Neural cell (in vitro differentiated cells): ENCODE data around the gene SLC25A43. TPM values are rescaled to one million over a fixed set of nuclear protein-coding genes. Genes with fewer than 3 reads are reported as not detected.

Experiments
- H2AFZ ChIP-seq: fragments of 200-600, 300-800 bp; sonication (generic), shearing (Covaris generic); 2 replicates; pipeline ENCODE4 v1.6.0; 2014; ENCODE audit warnings: low read depth, mild to moderate bottlenecking, antibody characterized with exemption, low read length, moderate library complexity
- H3F3A ChIP-seq: fragments of 200-600 bp; shearing (Covaris generic); 2 replicates; pipeline ENCODE4 v1.6.1; 2016; ENCODE audit warnings: mild to moderate bottlenecking, moderate library complexity, mixed read lengths, antibody characterized with exemption, low read length; ENCODE audit not compliant: insufficient read depth, poor library complexity, severe bottlenecking
- H3K27ac ChIP-seq: fragments of 200-600, 300-800 bp; sonication (generic), shearing (Covaris generic); 2 replicates; pipeline ENCODE4 v1.5.1; 2014; ENCODE audit warnings: mild to moderate bottlenecking, low read length, moderate library complexity
- H3K27me3 ChIP-seq: fragments of 300-800, 200-600 bp; sonication (generic), shearing (Covaris generic); 2 replicates; pipeline ENCODE4 v1.6.0; 2014; ENCODE audit warnings: mild to moderate bottlenecking, low read depth, low read length, moderate library complexity; ENCODE audit not compliant: insufficient read depth
- H3K36me3 ChIP-seq: fragments of 300-800, 200-600 bp; sonication (generic), shearing (Covaris generic); 2 replicates; pipeline ENCODE4 v1.5.1; 2014; ENCODE audit warnings: mild to moderate bottlenecking, antibody characterized with exemption, low read length, moderate library complexity; ENCODE audit not compliant: insufficient read depth
- H3K4me2 ChIP-seq: fragments of 300-800, 200-600 bp; sonication (generic), shearing (Covaris generic); 2 replicates; pipeline ENCODE4 v1.6.0; 2014; ENCODE audit warnings: mild to moderate bottlenecking, low read length
- H3K4me3 ChIP-seq: fragments of 300-800, 200-600 bp; sonication (generic), shearing (Covaris generic); 2 replicates; pipeline ENCODE4 v1.5.1; 2014; ENCODE audit warnings: mild to moderate bottlenecking, low read length, moderate library complexity
- H3K79me2 ChIP-seq: fragments of 200-600 bp; shearing (Covaris generic); replicated peaks from 2 replicates; pipeline ENCODE4 v1.6.0; 2014; ENCODE audit warnings: mild to moderate bottlenecking, low read length, moderate library complexity; ENCODE audit not compliant: insufficient read depth
- H3K9ac ChIP-seq: fragments of 300-800, 200-600 bp; sonication (generic), shearing (Covaris generic); 2 replicates; pipeline ENCODE4 v1.6.1; 2016; ENCODE audit warnings: mild to moderate bottlenecking, low read length, mixed read lengths
- H3K9me2 ChIP-seq: fragments of 200-600 bp; shearing (Covaris generic); 2 replicates; pipeline ENCODE4 v1.6.1; 2016; ENCODE audit warnings: mild to moderate bottlenecking, low read length, mixed read lengths; ENCODE audit not compliant: insufficient read depth
- H3K9me3 ChIP-seq: fragments of 200-600, 300-800 bp; sonication (generic), shearing (Covaris generic); 2 replicates; pipeline ENCODE4 v1.6.1; 2016; ENCODE audit warnings: mild to moderate bottlenecking, mixed run types, low read length, moderate library complexity, mixed read lengths
- H4K20me1 ChIP-seq: fragments of 200-600 bp; shearing (Covaris generic); 2 replicates; pipeline ENCODE4 v1.6.1; 2016; ENCODE audit warnings: mild to moderate bottlenecking, mixed run types; ENCODE audit not compliant: insufficient read depth
- EP300 ChIP-seq: fragments of 450-650 bp; conservative IDR thresholded peaks from 2 replicates; pipeline ENCODE4 v1.6.1; 2014; ENCODE audit warnings: antibody characterized with exemption, mild to moderate bottlenecking, moderate library complexity; ENCODE audit not compliant: poor library complexity, severe bottlenecking
- EZH2 ChIP-seq: fragments of 200-600, 300-800 bp; shearing (Covaris generic), sonication (generic); IDR thresholded peaks from 2 replicates; pipeline ENCODE4 v1.6.1; 2014; ENCODE audit warnings: antibody characterized with exemption, low read length, borderline replicate concordance, mild to moderate bottlenecking; ENCODE audit not compliant: insufficient read depth, poor library complexity, severe bottlenecking
- MXI1 ChIP-seq: fragments of 450-650 bp; conservative IDR thresholded peaks from 2 replicates; pipeline ENCODE4 v1.6.1; 2014; ENCODE audit warnings: antibody characterized with exemption, mild to moderate bottlenecking; ENCODE audit not compliant: poor library complexity, severe bottlenecking
- POLR2AphosphoS5 ChIP-seq: IDR thresholded peaks from 2 replicates; pipeline ENCODE4 v1.6.1; 2012
- RAD21 ChIP-seq: fragments of 450-650 bp; conservative IDR thresholded peaks from 2 replicates; pipeline ENCODE4 v1.6.1; 2014; ENCODE audit warnings: antibody characterized with exemption, mild to moderate bottlenecking, moderate library complexity
- SMC3 ChIP-seq: fragments of 450-650 bp; conservative IDR thresholded peaks from 2 replicates; pipeline ENCODE4 v1.6.1; 2014; ENCODE audit warnings: antibody characterized with exemption, mild to moderate bottlenecking, moderate library complexity; ENCODE audit not compliant: poor library complexity
- TAF1 ChIP-seq: IDR thresholded peaks from 2 replicates; pipeline ENCODE4 v1.6.1; 2012; ENCODE audit warnings: low read depth
- polyA plus RNA-seq: library from polyadenylated mRNA; depleted of rRNA; stranded (reverse); fragments of >200 nt; gene quantifications from 2 replicates; pipeline ENCODE4 v1.2.3, GENCODE V29; 2014
- TF ChIP-seq, protein P1 (sequence below): fragments of 450-650 bp; IDR thresholded peaks from 2 replicates; pipeline ENCODE4 v1.5.1; 2014; ENCODE audit warnings: antibody characterized with exemption, mild to moderate bottlenecking, moderate library complexity; ENCODE audit not compliant: poor library complexity, severe bottlenecking
- TF ChIP-seq, protein P2 (sequence below): IDR thresholded peaks from 2 replicates; pipeline ENCODE4 v1.6.1; 2012; ENCODE audit warnings: borderline replicate concordance

SLC25A43 gene
- polyA plus RNA-seq, 1 donor from 2014 or later = not detected

DNA sequence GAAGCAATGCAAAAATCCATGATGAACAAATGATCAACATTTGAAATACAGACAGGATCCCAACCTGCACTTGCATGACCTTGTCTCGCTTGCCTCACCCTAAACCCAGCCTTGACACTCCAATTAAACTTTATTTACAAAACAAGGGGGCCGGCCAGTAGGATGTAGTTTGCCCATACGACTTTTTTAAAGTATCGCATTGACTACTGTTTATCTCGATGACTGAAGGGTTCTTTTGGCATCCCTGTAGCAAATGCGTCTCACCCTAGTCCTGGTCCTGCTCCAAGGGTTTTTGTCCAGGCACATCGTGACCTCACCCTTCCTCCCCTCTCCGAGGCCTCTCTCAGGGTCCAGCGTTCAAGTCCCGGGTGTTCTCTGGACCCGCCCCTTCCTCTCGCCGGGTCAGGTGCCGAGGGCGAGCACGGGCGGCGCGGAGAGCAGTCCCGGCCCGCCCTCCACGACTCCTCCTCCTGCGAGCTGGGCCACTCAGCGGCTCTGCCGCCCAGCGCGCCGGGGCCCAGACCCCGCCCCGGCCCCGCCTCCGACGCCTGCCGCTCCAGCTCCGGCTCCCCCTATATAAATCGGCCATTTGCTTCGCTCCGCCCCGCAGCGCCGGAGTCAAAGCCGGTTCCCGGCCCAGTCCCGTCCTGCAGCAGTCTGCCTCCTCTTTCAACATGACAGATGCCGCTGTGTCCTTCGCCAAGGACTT is 68.9 kb downstream of the SLC25A43 start, which contains the start of gene SLC25A5:
Gene SLC25A5, plus strand, starts transcription at position 603 of the 709 bp plus-strand sequence. Its CDS starts 72 bp downstream, at position 675.
- Histone ChIP-seq H3K9me3 (no peaks in the 10 kb centered on the region), H3F3A (no peaks in the 10 kb centered on the region), H3K4me3 (peak within 1 kb of the TSS; percentile 78), H2AFZ (peak within 1 kb of the TSS; percentile 14), H3K27me3 (no peaks in the 10 kb centered on the region), H4K20me1 (no peaks in the 10 kb centered on the region), H3K4me2 (peak within 1 kb of the TSS; percentile 4), H3K9ac (peak within 1 kb of the TSS; percentile 76), H3K79me2 (no peaks in the 10 kb centered on the region), H3K9me2 (no peaks in the 10 kb centered on the region), H3K36me3 (no peaks in the 10 kb centered on the region), H3K27ac (peak within 1 kb of the TSS; percentile 73)
- TF ChIP-seq POLR2AphosphoS5 (peak; percentile 86), EZH2 (no peak)

DNA sequence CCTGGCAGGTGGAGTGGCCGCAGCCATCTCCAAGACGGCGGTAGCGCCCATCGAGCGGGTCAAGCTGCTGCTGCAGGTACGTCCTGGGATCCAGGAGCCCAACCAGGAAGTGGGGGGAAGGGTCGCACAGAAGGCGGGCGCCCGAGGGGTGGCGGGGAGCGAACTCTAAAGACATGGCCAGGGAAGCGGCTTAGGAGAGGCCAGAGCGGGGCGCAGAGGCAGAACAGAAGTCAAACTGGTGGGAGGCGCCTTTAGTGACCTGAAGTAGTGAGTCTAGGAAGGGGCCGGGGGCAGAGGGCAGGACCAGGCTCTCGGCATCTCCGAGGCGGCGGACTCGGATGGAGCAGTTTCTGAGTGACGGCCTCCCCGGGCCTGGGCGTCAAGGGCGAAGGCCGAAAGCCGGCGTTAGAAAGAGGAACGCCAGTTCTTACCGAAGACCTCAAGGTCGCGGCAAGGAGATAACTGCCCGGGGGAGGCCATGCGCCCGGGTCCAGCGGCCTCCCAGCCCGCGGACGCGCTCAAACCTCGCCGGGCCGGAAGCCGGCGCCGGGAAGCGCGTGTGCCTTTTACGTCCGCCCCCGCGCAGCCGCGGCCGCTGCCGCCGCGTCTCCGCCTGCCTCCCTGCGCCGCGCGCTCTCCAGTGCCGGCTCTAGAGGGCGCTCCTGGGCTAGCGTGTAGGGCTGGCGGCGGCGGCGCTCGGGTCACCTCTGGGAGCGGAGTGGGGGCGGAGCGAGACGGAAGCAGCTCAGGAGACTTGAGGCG is 69.6 kb downstream of the SLC25A43 start:
- TF ChIP-seq EZH2 (no peak), MXI1 (peak; percentile 75), SMC3 (peak; percentile 66), RAD21 (peak; percentile 73)
- TF ChIP-seq, protein P1, sequence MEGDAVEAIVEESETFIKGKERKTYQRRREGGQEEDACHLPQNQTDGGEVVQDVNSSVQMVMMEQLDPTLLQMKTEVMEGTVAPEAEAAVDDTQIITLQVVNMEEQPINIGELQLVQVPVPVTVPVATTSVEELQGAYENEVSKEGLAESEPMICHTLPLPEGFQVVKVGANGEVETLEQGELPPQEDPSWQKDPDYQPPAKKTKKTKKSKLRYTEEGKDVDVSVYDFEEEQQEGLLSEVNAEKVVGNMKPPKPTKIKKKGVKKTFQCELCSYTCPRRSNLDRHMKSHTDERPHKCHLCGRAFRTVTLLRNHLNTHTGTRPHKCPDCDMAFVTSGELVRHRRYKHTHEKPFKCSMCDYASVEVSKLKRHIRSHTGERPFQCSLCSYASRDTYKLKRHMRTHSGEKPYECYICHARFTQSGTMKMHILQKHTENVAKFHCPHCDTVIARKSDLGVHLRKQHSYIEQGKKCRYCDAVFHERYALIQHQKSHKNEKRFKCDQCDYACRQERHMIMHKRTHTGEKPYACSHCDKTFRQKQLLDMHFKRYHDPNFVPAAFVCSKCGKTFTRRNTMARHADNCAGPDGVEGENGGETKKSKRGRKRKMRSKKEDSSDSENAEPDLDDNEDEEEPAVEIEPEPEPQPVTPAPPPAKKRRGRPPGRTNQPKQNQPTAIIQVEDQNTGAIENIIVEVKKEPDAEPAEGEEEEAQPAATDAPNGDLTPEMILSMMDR = peak; percentile 93
- peak overlapping the region; percentile 78 for H3K4me3 ChIP-seq
- no peaks in the 10 kb centered on the region for H3K9me2 ChIP-seq
- no peaks in the 10 kb centered on the region for H3K27me3 ChIP-seq
- no peaks in the 10 kb centered on the region for H3K79me2 ChIP-seq
- peak overlapping the region; percentile 14 for H2AFZ ChIP-seq
- H3K4me2 ChIP-seq = no peak overlapping the region
- peak overlapping the region; percentile 76 for H3K9ac ChIP-seq
- H3K36me3 ChIP-seq = no peaks in the 10 kb centered on the region
- no peaks in the 10 kb centered on the region for H4K20me1 ChIP-seq
- H3K27ac ChIP-seq = peak overlapping the region; percentile 73
- H3K9me3 ChIP-seq = no peaks in the 10 kb centered on the region
- H3F3A ChIP-seq = no peaks in the 10 kb centered on the region

DNA sequence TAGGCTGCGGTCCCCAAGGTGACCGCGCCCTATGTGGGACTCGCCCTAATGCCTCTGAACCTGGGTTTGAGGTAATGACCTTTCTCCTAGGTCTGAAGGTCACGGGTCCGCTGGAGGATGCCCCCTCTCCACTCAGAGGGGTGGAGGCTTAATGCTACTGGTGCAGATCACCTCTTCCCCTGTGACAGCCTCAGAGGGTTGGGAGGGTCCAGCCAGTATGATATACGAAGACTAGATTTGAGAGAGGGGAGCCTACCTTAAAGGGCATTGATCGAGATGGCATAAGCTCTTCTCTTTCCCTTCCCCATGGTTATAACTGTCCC is 70.1 kb downstream of the SLC25A43 start:
- no peaks in the 10 kb centered on the region for H4K20me1 ChIP-seq
- H2AFZ ChIP-seq = no peak overlapping the region
- no peaks in the 10 kb centered on the region for H3K27me3 ChIP-seq
- no peak for TF ChIP-seq POLR2AphosphoS5
- TF ChIP-seq EP300 = no peak
- TF ChIP-seq, protein P1 = no peak
- TF ChIP-seq RAD21 = no peak
- TF ChIP-seq EZH2 = no peak
- no peak for TF ChIP-seq TAF1
- TF ChIP-seq, protein P2, sequence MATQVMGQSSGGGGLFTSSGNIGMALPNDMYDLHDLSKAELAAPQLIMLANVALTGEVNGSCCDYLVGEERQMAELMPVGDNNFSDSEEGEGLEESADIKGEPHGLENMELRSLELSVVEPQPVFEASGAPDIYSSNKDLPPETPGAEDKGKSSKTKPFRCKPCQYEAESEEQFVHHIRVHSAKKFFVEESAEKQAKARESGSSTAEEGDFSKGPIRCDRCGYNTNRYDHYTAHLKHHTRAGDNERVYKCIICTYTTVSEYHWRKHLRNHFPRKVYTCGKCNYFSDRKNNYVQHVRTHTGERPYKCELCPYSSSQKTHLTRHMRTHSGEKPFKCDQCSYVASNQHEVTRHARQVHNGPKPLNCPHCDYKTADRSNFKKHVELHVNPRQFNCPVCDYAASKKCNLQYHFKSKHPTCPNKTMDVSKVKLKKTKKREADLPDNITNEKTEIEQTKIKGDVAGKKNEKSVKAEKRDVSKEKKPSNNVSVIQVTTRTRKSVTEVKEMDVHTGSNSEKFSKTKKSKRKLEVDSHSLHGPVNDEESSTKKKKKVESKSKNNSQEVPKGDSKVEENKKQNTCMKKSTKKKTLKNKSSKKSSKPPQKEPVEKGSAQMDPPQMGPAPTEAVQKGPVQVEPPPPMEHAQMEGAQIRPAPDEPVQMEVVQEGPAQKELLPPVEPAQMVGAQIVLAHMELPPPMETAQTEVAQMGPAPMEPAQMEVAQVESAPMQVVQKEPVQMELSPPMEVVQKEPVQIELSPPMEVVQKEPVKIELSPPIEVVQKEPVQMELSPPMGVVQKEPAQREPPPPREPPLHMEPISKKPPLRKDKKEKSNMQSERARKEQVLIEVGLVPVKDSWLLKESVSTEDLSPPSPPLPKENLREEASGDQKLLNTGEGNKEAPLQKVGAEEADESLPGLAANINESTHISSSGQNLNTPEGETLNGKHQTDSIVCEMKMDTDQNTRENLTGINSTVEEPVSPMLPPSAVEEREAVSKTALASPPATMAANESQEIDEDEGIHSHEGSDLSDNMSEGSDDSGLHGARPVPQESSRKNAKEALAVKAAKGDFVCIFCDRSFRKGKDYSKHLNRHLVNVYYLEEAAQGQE = no peak
- no peak for TF ChIP-seq MXI1
- no peak for TF ChIP-seq SMC3
- H3F3A ChIP-seq = no peaks in the 10 kb centered on the region
- no peaks in the 10 kb centered on the region for H3K36me3 ChIP-seq
- H3K79me2 ChIP-seq = no peaks in the 10 kb centered on the region
- no peak overlapping the region for H3K27ac ChIP-seq
- peak overlapping the region; percentile 62 for H3K9ac ChIP-seq
- H3K9me2 ChIP-seq = no peaks in the 10 kb centered on the region
- no peaks in the 10 kb centered on the region for H3K9me3 ChIP-seq
- no peak overlapping the region for H3K4me2 ChIP-seq
- H3K4me3 ChIP-seq = peak overlapping the region; percentile 78
